ENCODE data around the gene CHST1.

GRCh38 chr11:45679806-45680205 lies 14.4 kb upstream of the CHST1 start:
- TF ChIP-seq CEBPB (IDR thresholded peaks at IDR 0.05) = no peak
- TF ChIP-seq YY1 (IDR thresholded peaks at IDR 0.05; ENCODE audit: low read depth) = no peak
- TF ChIP-seq EP300 (IDR thresholded peaks at IDR 0.05; ENCODE audit: borderline replicate concordance) = no peak
- TF ChIP-seq TAF1 (IDR thresholded peaks at IDR 0.05; ENCODE audit: low read depth) = no peak
- TF ChIP-seq CREB1 (IDR thresholded peaks at IDR 0.05; ENCODE audit: low read depth) = no peak
- TF ChIP-seq RAD21 (IDR thresholded peaks at IDR 0.05; ENCODE audit: low read depth) = no peak
- no peak for TF ChIP-seq ZBTB7A (IDR thresholded peaks at IDR 0.05; ENCODE audit: low read depth)
- no peak for TF ChIP-seq REST (IDR thresholded peaks at IDR 0.05; ENCODE audit: low read depth)
- TF ChIP-seq TEAD4 (IDR thresholded peaks at IDR 0.05) = no peak
- TF ChIP-seq EGR1 (IDR thresholded peaks at IDR 0.05) = no peak
- no peak for TF ChIP-seq FOXM1 (IDR thresholded peaks at IDR 0.05; ENCODE audit: borderline replicate concordance, low read depth)

Measured in Ishikawa (cell line).